T-helper 1 cell treated with Interleukin-12 subunit alpha and Interleukin-12 subunit beta and Interleukin-4 antibody, amounts not matched to agents 30 ng/mL and 1 ng/mL, for 36 hours (primary cell): ENCODE data around the gene CAST. TPM values are rescaled to one million over a fixed set of nuclear protein-coding genes. Genes with fewer than 3 reads are reported as not detected.

Source experiments
- intact Hi-C: fragments of 100-400 bp; cut with micrococcal nuclease; formaldehyde crosslinking; loops from one replicate; pipeline ENCODE4 v1.15.1; 2024
- total RNA-seq: library from RNA; stranded (reverse); gene quantifications from 2 replicates; pipeline ENCODE4 v1.2.3, GENCODE V29; 2022

The CAST gene
- total RNA-seq, 1 donor from 2014 or later, result 218 TPM

- intact Hi-C loops, result no loop called here
Measured at GRCh38 chr5:96642281-96642640, 19.9 kb upstream of the CAST start.

DNA sequence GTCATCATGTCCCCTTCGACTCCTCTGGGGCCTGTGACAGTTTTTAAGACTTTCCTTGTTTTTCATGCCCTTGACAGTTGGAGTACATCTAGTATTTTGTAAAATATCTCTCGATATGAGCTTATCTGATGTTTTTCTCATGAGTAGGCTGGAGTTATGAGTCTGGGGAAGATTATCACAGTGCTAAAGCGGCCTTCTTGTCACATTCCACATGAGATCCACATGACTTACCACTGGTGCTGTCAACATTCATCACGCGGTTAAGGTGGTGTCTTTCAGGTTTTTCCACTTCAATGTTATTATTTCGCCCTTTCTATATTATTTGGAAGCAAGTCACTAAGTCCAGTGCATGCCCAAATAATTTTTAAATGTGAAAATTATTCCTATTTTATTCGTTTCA lies 17.1 kb upstream of the CAST start:
- intact Hi-C loops, result no loop called here

GRCh38 chr5:96648023-96648422 lies 14.2 kb upstream of the CAST start:
- intact Hi-C loops, result no loop called here

- intact Hi-C loops, result no loop called here
Measured at GRCh38 chr5:96648593-96648992, 13.6 kb upstream of the CAST start.

DNA sequence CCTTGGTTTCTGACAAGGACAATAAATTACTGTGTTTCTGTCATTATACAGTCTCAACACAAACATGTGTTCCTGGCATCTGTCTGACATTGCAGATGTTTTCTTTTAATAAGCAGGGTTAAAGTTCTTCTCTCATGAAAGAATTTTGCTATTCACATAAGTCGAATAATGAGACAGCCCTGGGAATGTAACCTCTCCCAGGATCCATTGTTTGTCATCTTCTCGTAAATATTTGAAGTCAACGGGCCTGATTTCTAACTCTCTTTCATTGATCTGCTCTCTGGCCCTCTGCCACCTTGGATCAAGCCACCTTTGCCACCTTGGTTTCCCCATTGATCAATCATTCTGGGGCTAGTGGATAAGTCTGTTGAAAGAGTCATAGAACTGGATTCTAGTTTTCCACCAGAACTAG lies 12.9 kb upstream of the CAST start:
- intact Hi-C loops, result no loop called here

DNA sequence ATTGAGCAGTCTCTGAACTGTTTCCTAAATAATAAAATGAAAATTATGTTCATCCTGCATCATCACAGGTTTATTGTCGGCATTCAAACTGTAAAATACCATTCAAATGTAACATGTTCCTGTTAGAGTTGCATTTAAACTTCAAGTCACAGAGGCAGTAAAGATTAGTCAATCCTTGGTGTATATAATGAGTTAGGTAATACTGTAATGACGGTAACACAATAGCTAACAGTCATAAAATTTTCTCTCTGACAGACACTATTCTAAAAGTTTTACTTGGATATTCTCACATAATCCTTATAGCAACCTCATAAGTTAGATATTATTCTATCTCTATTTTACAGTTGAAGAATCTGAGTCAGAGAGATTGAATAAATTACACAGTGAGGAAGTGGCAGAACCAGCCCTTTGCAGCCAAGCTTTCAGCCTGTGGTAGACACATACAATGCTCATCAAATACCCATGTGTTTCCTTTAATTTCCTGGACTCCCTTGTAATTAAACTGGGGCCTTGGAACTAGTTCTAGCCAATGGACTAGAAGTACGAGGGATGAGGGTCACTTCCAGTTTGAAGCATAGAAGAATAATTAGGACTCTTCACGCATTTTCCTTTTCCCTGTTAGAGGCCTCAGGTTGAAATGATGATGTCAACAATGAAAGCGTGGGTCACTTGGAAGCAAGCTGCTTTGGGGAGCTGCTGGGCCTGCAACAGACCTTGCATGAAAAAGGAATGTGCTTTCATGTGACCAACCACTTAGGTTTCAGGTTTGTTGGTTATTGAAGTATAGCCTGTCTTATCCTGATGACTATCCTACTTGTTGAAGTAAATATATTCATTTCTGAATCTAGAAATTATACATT lies 12.3 kb upstream of the CAST start:
- intact Hi-C loops, result no loop called here

GRCh38 chr5:96651047-96651446 lies 11.1 kb upstream of the CAST start:
- intact Hi-C loops, result no loop called here

DNA sequence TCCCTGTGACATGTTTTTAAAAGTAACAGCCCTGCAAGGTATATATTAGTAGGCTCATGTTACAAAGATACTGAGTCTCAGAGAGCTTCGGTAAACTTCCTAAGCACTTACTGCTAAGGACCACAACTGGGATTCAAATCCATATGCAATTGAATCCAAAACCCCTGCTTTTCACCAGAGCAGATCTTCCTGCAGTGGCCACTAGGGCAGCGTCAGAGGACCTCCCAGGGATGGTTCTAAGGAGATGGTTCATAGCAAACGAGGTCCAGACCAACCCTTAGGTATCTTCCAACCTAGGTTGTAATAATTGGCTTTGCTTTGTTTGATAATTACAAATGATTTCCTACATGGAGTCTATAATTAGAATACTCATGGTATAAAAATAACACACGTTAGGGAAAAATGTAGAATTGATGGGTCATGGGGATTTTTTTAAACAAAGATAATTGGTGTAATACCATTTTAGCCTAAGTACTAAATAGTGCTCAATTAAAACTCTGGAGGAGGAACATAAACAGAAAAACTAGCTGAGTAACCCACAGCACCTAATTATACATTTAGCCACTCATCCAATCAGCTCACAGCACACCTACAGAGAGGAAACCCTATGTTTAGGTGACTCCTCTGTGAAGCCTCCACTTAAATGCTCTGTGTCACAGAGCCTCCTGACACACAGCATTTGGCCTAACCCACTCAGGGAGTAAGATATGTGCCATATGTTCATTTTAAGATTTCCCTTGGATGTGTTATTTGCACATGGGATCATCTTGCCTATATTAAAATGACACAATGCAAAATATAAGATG lies 10.0 kb upstream of the CAST start:
- intact Hi-C loops, result no loop called here

GRCh38 chr5:96652769-96653454 lies 9.3 kb upstream of the CAST start:
- intact Hi-C loops, result no loop called here

- intact Hi-C loops, result loop anchor here (1.0 kb wide), 1 partner anchor 8 kb away; the partner anchor contains the start of gene CAST
Measured at GRCh38 chr5:96654209-96654608, 8.0 kb upstream of the CAST start.

- intact Hi-C loops, result no loop called here
Measured at GRCh38 chr5:96655085-96655484, 7.1 kb upstream of the CAST start.

DNA sequence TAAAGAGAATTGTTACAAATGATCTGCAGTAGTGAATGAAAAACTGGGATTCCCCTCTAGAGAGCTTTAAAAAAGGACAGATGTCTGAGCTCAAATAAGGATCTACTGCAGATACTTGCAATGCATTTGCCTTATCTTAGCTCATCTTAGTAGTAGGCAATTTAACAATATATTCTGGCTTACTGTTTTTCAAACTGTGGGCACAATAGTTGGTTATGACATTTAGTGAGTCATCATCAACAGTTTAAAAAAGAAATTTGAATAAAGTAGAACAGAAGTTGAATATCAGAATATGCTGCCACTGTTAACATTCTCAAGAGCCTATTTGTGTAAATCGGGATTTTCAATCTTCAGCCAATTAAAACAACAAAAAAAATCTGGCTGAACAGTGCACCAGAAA lies 6.7 kb upstream of the CAST start:
- intact Hi-C loops, result no loop called here

DNA sequence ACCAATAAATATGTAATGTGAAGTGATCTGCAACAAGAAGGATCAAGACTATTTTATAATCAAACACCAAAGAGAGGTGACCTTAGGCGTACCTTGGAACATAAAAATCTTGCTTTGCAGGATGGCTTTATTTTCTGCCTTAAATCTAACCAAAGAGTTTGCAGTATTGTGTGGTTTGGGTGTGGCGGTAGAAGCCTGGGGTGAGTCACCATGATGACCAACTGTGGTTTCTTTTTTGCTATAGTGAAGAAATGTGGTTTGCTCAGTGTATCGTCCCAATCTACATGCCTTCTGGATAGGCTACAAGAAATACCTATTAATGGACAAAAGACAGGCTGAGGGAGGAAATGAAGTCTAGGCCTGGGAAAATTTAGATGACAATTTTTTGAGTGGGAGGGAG lies 5.1 kb upstream of the CAST start:
- intact Hi-C loops, result loop anchor here (2.0 kb wide), 3 partner anchors 224 to 834 kb away; partner anchors contain the start of gene GLRX

GRCh38 chr5:96658272-96658671 lies 3.9 kb upstream of the CAST start:
- intact Hi-C loops, result no loop called here

DNA sequence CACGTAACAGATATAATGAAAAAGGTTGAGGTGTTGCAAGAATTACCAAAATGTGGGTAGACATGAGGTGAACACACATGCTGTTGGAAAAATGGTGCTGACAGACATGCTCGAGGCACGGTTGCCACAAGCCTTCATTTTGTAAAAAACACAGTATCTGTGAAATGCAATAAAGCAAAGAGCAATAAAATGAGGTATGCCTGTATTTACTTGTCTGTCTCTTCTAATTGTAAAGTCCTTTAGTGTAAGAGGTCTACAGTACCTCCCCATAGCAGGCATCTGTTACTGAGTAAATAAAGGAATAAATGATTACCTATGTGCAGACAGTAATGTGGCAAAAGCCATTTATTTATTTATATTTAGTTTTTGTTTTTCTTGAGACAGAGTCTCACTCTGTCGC lies 3.0 kb upstream of the CAST start:
- intact Hi-C loops, result no loop called here

GRCh38 chr5:96660971-96661854 lies 963 bp upstream of the CAST start:
- intact Hi-C loops, result loop anchor here (1.0 to 5.0 kb wide), 5 partner anchors 32 to 1107 kb away; partner anchors contain the start of gene SKIC3

- intact Hi-C loops, result loop anchor here (1.0 to 5.0 kb wide), 16 partner anchors 9 to 1870 kb away; partner anchors contain the start of genes ERAP2 and RIOK2
Measured at GRCh38 chr5:96662725-96663518, 746 bp downstream of the CAST start.

DNA sequence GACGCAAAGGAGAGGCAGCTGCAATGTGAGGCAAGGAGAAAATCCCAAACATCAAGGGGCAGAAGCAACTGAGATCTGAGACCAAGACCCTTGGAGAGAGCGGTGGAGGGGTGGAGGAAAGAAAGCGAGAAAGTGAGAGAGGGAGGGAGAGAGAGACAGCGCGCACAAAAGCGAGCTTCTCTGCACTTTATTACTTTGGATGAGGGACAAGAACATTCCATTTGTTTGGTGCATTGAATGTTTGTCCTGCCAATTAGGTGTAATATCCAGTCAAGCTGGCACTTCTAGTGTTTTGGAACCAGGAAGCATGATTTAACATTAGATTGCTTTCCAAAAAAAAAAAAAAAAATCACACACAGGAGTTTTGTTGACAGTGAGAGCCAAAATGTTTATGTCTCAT lies 1.4 kb downstream of the CAST start:
- intact Hi-C loops, result loop anchor here (2.0 to 5.0 kb wide), 8 partner anchors 25 to 1871 kb away; partner anchors contain the start of gene ERAP2

DNA sequence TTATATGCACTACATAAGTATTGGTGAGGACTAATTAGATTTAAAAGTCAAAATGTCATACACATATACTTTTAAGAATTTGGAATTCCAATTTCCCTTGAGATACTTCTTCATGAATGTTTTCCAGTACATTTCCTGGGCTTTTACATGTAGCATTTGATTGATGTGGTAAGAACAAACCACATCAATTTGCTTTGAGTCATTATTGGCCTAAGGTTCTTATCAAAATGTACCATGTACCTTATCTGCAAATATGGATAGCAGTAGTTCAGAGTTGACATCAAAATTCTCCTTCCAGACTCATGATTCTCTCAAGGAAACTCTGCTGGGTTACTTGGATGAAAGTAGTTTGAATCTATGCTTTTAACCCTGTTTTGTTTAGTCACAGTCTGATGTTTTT lies 2.5 kb downstream of the CAST start:
- intact Hi-C loops, result loop anchor here (5.0 kb wide), 1 partner anchor 937 kb away; no protein-coding TSS in a partner anchor

DNA sequence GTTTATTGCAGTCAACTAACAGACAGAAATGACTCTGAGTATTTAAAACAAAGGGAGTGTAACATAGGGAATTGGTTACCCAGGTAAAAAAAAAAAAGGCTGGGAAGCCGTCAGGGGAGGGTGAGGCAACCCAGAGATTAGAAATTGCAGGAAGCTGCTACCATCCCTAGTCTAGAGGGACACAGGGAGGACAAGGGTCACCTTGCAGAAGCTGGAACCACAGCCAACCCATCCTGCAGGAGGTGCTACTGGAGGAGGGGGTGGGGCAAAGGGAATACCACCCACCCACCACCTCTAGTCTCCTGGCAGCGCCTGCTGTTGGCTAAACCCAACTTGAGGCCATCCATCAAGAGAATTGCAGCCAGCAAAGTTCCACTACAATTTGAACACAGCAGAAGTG lies 6.5 kb downstream of the CAST start:
- intact Hi-C loops, result no loop called here
